Peyer's patch (tissue), 4 donors: ENCODE data around the gene TATDN2.

ENCODE experiments used
- CTCF ChIP-seq, 6 experiments: fragments of 450-650 bp in 4 of 6; fragments of 200-600 bp in 2 of 6; sonication (generic) in 1 of 6; IDR thresholded peaks; one replicate each; pipeline ENCODE4 v1.5.1; 2017 to 2019; ENCODE audit warnings: antibody characterized with exemption in 6 of 6, mild to moderate bottlenecking in 3 of 6, moderate library complexity in 1 of 6
- POLR2A ChIP-seq, 2 donors: fragments of 450-650 bp; IDR thresholded peaks; one replicate each; pipeline ENCODE4 v1.5.1; 2017; ENCODE audit warnings: antibody characterized with exemption in 2 of 2, mild to moderate bottlenecking in 2 of 2, moderate library complexity in 2 of 2

- TF ChIP-seq POLR2A (IDR thresholded peaks at IDR 0.05) (no peak), CTCF (IDR thresholded peaks at IDR 0.05) (no peak)
Observed at GRCh38 chr3:10327592-10327991, 79.3 kb downstream of the TATDN2 start.
